Ascending aorta (tissue), 2 donors: ENCODE results near the gene ALOX12. TPM values are rescaled to one million over a fixed set of nuclear protein-coding genes. Genes with fewer than 3 reads are reported as not detected.

ENCODE experiments used
- DNase-seq, 2 donors: peaks; one replicate each; pipeline ENCODE4 v3.0.0-alpha.2; 2019; ENCODE audit warnings: low spot score in 2 of 2
- H3K27ac ChIP-seq, 2 donors: fragments of 200-600 bp; sonication (generic); one replicate each; pipeline ENCODE4 v1.5.1; 2016 to 2017; ENCODE audit warnings: mild to moderate bottlenecking in 1 of 2
- H3K27me3 ChIP-seq: fragments of 200-600 bp; sonication (generic); one replicate; pipeline ENCODE4 v1.5.1; 2017
- H3K36me3 ChIP-seq, 2 donors: fragments of 200-600 bp; sonication (generic); one replicate each; pipeline ENCODE4 v1.5.1; 2016
- H3K4me1 ChIP-seq, 2 donors: fragments of 200-600 bp; sonication (generic); one replicate each; pipeline ENCODE4 v1.5.1; 2016 to 2017; ENCODE audit warnings: mild to moderate bottlenecking in 1 of 2
- H3K4me3 ChIP-seq, 2 donors: fragments of 200-600 bp; sonication (generic); one replicate each; pipeline ENCODE4 v1.5.1; 2016 to 2017; ENCODE audit warnings: mild to moderate bottlenecking in 1 of 2
- H3K9me3 ChIP-seq, 2 donors: fragments of 200-600 bp; sonication (generic); one replicate each; pipeline ENCODE4 v1.5.1; 2016
- CTCF ChIP-seq, 3 experiments: fragments of 200-600 bp in 2 of 3; fragments of 450-650 bp in 1 of 3; sonication (generic) in 2 of 3; IDR thresholded peaks; one replicate each; pipeline ENCODE4 v1.5.1; 2016 to 2019; ENCODE audit warnings: antibody characterized with exemption in 3 of 3, mild to moderate bottlenecking in 1 of 3, moderate library complexity in 1 of 3
- intact Hi-C: fragments of 100-400 bp; cut with DNase I; formaldehyde crosslinking; loops from one replicate; pipeline ENCODE4 v1.15.1; 2023
- total RNA-seq: library from RNA; depleted of rRNA; stranded (reverse); fragments of >200 nt; gene quantifications from one replicate; pipeline ENCODE4 v1.1.0, GENCODE V29; 2016

ALOX12 gene
- total RNA-seq, 1 donor from 2014 or later: not detected

DNA sequence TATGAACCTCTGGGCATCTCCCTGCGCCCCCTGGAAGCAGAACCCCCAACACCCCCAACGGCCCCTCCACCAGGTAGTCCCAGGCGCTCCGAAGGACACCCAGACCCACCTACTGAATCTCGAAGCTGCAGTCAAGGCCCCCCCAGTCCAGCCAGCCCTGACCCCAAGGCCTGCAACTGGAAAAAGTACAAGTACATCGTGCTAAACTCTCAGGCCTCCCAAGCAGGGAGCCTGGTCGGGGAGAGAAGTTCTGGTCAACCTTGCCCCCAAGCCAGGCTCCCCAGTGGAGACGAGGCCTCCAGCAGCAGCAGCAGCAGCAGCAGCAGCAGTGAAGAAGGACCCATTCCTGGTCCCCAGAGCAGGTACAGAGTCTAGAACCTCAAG, 28.5 kb downstream of the ALOX12 start:
- no peak for DNase-seq
- intact Hi-C loops: loop anchor here (5.0 kb wide), 2 partner anchors 112 to 182 kb away; no protein-coding TSS in a partner anchor
- H3K27me3 ChIP-seq: peaks cover 14% of the 10 kb centered on the region
- no peaks in the 10 kb centered on the region for H3K36me3 ChIP-seq
- no peak overlapping the region for H3K4me3 ChIP-seq
- H3K4me1 ChIP-seq: peaks cover 0 to 17% of the 10 kb centered on the region in 2 donors
- H3K27ac ChIP-seq: no peak overlapping the region
- TF ChIP-seq CTCF (IDR thresholded peaks at IDR 0.05): no peak
- no peaks in the 10 kb centered on the region for H3K9me3 ChIP-seq

DNA sequence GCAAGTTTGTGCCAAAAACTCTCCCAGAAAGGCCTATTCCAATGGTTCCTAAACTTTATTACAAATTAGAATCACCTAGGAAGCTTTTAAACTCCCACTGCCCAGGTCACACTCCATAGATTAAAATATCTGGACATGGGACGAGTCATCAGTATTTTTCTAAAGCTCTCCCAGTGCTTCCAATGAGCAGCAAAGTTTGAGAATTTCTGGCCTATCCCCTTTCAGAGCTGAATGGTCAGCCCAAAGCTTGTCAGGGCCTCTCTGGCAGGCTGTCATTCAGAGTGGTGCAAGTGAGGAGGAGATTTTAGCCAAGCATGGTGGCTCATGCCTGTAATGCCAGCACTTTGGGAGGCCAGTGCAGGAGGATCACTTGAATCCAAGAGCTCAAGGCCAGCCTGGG, 29.4 kb downstream of the ALOX12 start:
- H3K27me3 ChIP-seq: peaks cover 14% of the 10 kb centered on the region
- H3K4me1 ChIP-seq: peaks cover 0 to 15% of the 10 kb centered on the region in 2 donors

DNA sequence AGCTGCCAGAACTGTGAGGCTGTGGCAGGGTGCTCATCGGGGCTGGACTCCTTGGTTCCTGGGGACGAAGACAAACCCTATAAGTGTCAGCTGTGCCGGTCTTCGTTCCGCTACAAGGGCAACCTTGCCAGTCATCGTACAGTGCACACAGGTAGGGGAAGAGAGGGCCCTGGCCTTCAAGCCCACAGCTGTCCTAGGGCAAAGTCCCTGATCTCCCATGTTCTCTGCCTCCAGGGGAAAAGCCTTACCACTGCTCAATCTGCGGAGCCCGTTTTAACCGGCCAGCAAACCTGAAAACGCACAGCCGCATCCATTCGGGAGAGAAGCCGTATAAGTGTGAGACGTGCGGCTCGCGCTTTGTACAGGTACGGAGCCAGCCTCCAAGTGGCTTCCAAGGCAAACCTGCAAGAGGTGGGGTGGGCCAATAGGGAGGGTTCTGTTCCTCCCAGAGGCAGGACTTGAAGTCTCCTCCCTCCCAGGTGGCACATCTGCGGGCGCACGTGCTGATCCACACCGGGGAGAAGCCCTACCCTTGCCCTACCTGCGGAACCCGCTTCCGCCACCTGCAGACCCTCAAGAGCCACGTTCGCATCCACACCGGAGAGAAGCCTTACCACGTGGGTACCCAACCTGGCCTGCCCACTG, 30.7 kb downstream of the ALOX12 start:
- TF ChIP-seq CTCF (IDR thresholded peaks at IDR 0.05): no peak
- no peak for DNase-seq
- H3K27ac ChIP-seq: no peak overlapping the region

More for the DNA sequence above, 29.4 kb downstream of the ALOX12 start:
- no peak for DNase-seq
- Histone ChIP-seq H3K27ac (no peak overlapping the region), H3K9me3 (no peaks in the 10 kb centered on the region), H3K4me3 (no peak overlapping the region), H3K36me3 (no peaks in the 10 kb centered on the region)
- no peak for TF ChIP-seq CTCF (IDR thresholded peaks at IDR 0.05)
- intact Hi-C loops: no loop called here

DNA sequence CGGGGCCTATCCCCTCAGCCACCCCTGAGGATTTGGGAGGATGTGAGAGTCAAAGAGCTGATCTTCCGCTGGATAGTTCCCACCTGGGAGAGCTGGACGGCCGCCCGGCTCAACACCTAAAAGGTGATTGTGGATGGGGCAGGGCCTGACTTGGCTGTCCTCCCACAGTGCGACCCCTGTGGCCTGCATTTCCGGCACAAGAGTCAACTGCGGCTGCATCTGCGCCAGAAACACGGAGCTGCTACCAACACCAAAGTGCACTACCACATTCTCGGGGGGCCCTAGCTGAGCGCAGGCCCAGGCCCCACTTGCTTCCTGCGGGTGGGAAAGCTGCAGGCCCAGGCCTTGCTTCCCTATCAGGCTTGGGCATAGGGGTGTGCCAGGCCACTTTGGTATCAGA, 31.5 kb downstream of the ALOX12 start:
- no peaks in the 10 kb centered on the region for H3K36me3 ChIP-seq
- peaks cover 12% of the 10 kb centered on the region for H3K27me3 ChIP-seq
- H3K4me3 ChIP-seq: no peak overlapping the region
- no peaks in the 10 kb centered on the region for H3K9me3 ChIP-seq
- no peak overlapping the region for H3K27ac ChIP-seq
- intact Hi-C loops: no loop called here
- TF ChIP-seq CTCF (IDR thresholded peaks at IDR 0.05): no peak
- no peak for DNase-seq
- H3K4me1 ChIP-seq: peaks cover 0 to 3% of the 10 kb centered on the region in 2 donors

More for the DNA sequence above, 30.7 kb downstream of the ALOX12 start:
- Histone ChIP-seq H3K9me3 (no peaks in the 10 kb centered on the region), H3K27me3 (peaks cover 14% of the 10 kb centered on the region), H3K36me3 (no peaks in the 10 kb centered on the region), H3K4me3 (no peak overlapping the region), H3K4me1 (peaks cover 0 to 8% of the 10 kb centered on the region in 2 donors)
- intact Hi-C loops: no loop called here

GRCh38 chr17:7029096-7029495, 33.2 kb downstream of the ALOX12 start:
- intact Hi-C loops: no loop called here
- no peaks in the 10 kb centered on the region for H3K4me1 ChIP-seq
- no peaks in the 10 kb centered on the region for H3K9me3 ChIP-seq
- TF ChIP-seq CTCF (IDR thresholded peaks at IDR 0.05): no peak
- H3K27me3 ChIP-seq: no peaks in the 10 kb centered on the region
- no peak for DNase-seq
- H3K27ac ChIP-seq: peak overlapping the region in 1 of 2 donors; percentile 45
- no peak overlapping the region for H3K4me3 ChIP-seq
- H3K36me3 ChIP-seq: no peaks in the 10 kb centered on the region
